GM12878 (cell line): ENCODE results near the gene HIVEP2. TPM values are rescaled to one million over a fixed set of nuclear protein-coding genes. Genes with fewer than 3 reads are reported as not detected.

Experiments used
- ATAC-seq: fragments of 200-7000 bp; cut with Tn5 transposase; 3 replicates; pipeline ENCODE4 v1.9.1; 2020; ENCODE audit warnings: mild to moderate bottlenecking, moderate library complexity
- BruUV-seq: library from RNA; stranded (reverse); fragments of 400-500 nt; replicated peaks from 2 replicates; lab custom pipeline; 2021; lab: Mats Ljungman, UMichigan
- CTCF ChIA-PET: fragments of 300-600 bp; sonication (Branson Sonifier 250); formaldehyde crosslinking; extraction: SDS; loops from one replicate; lab custom pipeline; 2021; ENCODE audit warnings: inconsistent platforms; lab: Yijun Ruan, JAX
- POLR2A ChIA-PET: fragments of 350-600 bp; formaldehyde crosslinking; extraction: SDS; loops from one replicate; lab custom pipeline; 2021; ENCODE audit warnings: inconsistent platforms; lab: Charles Lee
- RAD21 ChIA-PET: fragments of 300-600 bp; sonication (Branson Sonifier 250); formaldehyde crosslinking; loops from one replicate; lab custom pipeline; 2023; ENCODE audit warnings: antibody characterized with exemption; ENCODE audit not compliant: unreplicated experiment; lab: Charles Lee
- SMC1A ChIA-PET: fragments of 300-600 bp; sonication (Branson Sonifier 250); formaldehyde crosslinking; loops from one replicate; lab custom pipeline; 2023; ENCODE audit not compliant: unreplicated experiment, uncharacterized antibody; lab: Charles Lee
- DNase-seq: peaks from one replicate; pipeline ENCODE4 v3.0.0-alpha.2; 2011; ENCODE audit warnings: low read depth, low spot score
- FAIRE-seq: peaks from 3 replicates; lab custom pipeline; 2011; peaks lifted over from hg19 to GRCh38; lab: Jason Lieb, UNC
- H2AFZ ChIP-seq: 2 replicates; pipeline ENCODE4 v1.6.0; 2011; ENCODE audit warnings: low read depth, low read length, control low read depth; ENCODE audit not compliant: control insufficient read depth
- H3K27ac ChIP-seq: 2 replicates; pipeline ENCODE4 v1.5.1; 2011; ENCODE audit warnings: control low read depth; ENCODE audit not compliant: control insufficient read depth, insufficient read depth
- H3K27me3 ChIP-seq, 2 experiments: replicated peaks in 1 of 2; 2 replicates each; pipeline versions ENCODE4 v1.6.0 to v1.6.1; 2011; ENCODE audit warnings: low read length in 1 of 2; ENCODE audit not compliant: control insufficient read depth in 2 of 2, insufficient read depth in 2 of 2
- H3K36me3 ChIP-seq, 2 experiments: 2 replicates each; pipeline ENCODE4 v1.5.1; 2011; ENCODE audit warnings: low read length in 1 of 2; ENCODE audit not compliant: control insufficient read depth in 2 of 2, insufficient read depth in 2 of 2
- H3K4me1 ChIP-seq: 2 replicates; pipeline ENCODE4 v1.6.1; 2011; ENCODE audit warnings: mild to moderate bottlenecking, low read length, moderate library complexity, mixed read lengths; ENCODE audit not compliant: control insufficient read depth, insufficient read depth
- H3K4me2 ChIP-seq: 2 replicates; pipeline ENCODE4 v1.6.0; 2011; ENCODE audit warnings: control low read depth; ENCODE audit not compliant: control insufficient read depth, insufficient read depth
- H3K4me3 ChIP-seq: fragments of 200-600 bp; sonication (generic); 2 replicates; pipeline ENCODE4 v1.5.1; 2016
- H3K79me2 ChIP-seq: 2 replicates; pipeline ENCODE4 v1.6.0; 2011; ENCODE audit warnings: low read length; ENCODE audit not compliant: control insufficient read depth, insufficient read depth
- H3K9ac ChIP-seq: 2 replicates; pipeline ENCODE4 v1.8.0; 2011; ENCODE audit warnings: low read length, control low read depth, mixed read lengths; ENCODE audit not compliant: control insufficient read depth, insufficient read depth
- H3K9me3 ChIP-seq: replicated peaks from 3 replicates; pipeline ENCODE4 v1.5.1; 2011; ENCODE audit warnings: mild to moderate bottlenecking, low read length; ENCODE audit not compliant: control insufficient read depth, insufficient read depth
- H4K20me1 ChIP-seq: 2 replicates; pipeline ENCODE4 v1.6.0; 2011; ENCODE audit not compliant: control insufficient read depth, insufficient read depth
- GABPA ChIP-seq: IDR thresholded peaks from 2 replicates; pipeline ENCODE4 v1.6.1; 2014; ENCODE audit warnings: antibody characterized with exemption, low read depth, mild to moderate bottlenecking, inconsistent platforms
- LARP7 ChIP-seq: fragments of 450-650 bp; IDR thresholded peaks from 2 replicates; pipeline ENCODE4 v1.6.1; 2017; ENCODE audit warnings: mild to moderate bottlenecking
- NR2C1 ChIP-seq: fragments of 450-650 bp; IDR thresholded peaks from 2 replicates; pipeline ENCODE4 v1.6.1; 2017; ENCODE audit warnings: antibody characterized with exemption, mild to moderate bottlenecking, moderate library complexity
- POLR2AphosphoS5 ChIP-seq: IDR thresholded peaks from 2 replicates; pipeline ENCODE4 v1.6.1; 2011; ENCODE audit warnings: mild to moderate bottlenecking, low read length, inconsistent platforms
- SUPT20H ChIP-seq: IDR thresholded peaks from 2 replicates; pipeline ENCODE4 v1.6.1; 2011; ENCODE audit warnings: low read depth, mild to moderate bottlenecking, low read length, moderate library complexity, borderline replicate concordance; ENCODE audit not compliant: control insufficient read depth
- ZBED1 ChIP-seq: IDR thresholded peaks from 2 replicates; pipeline ENCODE4 v1.6.1; 2016; ENCODE audit warnings: borderline replicate concordance
- ZNF207 ChIP-seq: fragments of 450-650 bp; IDR thresholded peaks from 2 replicates; pipeline ENCODE4 v1.6.1; 2014; ENCODE audit warnings: antibody characterized with exemption, mild to moderate bottlenecking, borderline replicate concordance
- WGBS: methylation state at CpG from one replicate; pipeline ENCODE4 v1.1.6; 2016; ENCODE audit warnings: low lambda C conversion rate; ENCODE audit not compliant: insufficient replicate concordance, insufficient coverage; ENCODE audit errors: missing lambda C conversion rate; 5-methylcytosine and 5-hydroxymethylcytosine counted together
- in situ Hi-C: fragments of 300-500 bp; cut with MboI; formaldehyde crosslinking; loops from 9 replicates; pipeline ENCODE4 v1.14.3; 2018; ENCODE audit warnings: mixed read lengths
- intact Hi-C: fragments of 100-400 bp; cut with micrococcal nuclease; formaldehyde crosslinking; loops from one replicate; pipeline ENCODE4 v1.14.2; 2022; ENCODE audit not compliant: unreplicated experiment
- polyA plus RNA-seq, 11 experiments: library from polyadenylated mRNA; depleted of rRNA in 4 of 11; unstranded in 6 of 11; stranded (reverse) in 5 of 11; fragments of >200 nt; fragmentation: Nextera tagmentation in 4 of 11; fragmentation: Illumina TruSeq in 1 of 11; extraction: Ambion mirVana in 4 of 11; extraction: Trizol in 1 of 11; gene quantifications; 1 replicate in 1 of 11; 2 replicates in 10 of 11; pipeline versions ENCODE4 v1.2.1 to v1.2.3, GENCODE V29; 2011 to 2016; ENCODE audit warnings: inconsistent platforms in 2 of 11, missing spikeins in 2 of 11, low read depth in 1 of 11
- total RNA-seq, 4 experiments: library from RNA; depleted of rRNA in 3 of 4; stranded (reverse); fragments of >200 nt in 3 of 4; fragmentation: Illumina TruSeq in 1 of 4; extraction: Trizol in 1 of 4; gene quantifications; 2 replicates each; pipeline versions ENCODE4 v1.2.1 to v1.2.3, GENCODE V29; 2013 to 2021
- TF ChIP-seq, protein P1 (sequence below): fragments of 450-650 bp; IDR thresholded peaks from 2 replicates; pipeline ENCODE4 v1.6.1; 2016; ENCODE audit warnings: mild to moderate bottlenecking, moderate library complexity, borderline replicate concordance
- TF ChIP-seq, protein P2 (sequence below): fragments of 450-650 bp; IDR thresholded peaks from 2 replicates; pipeline ENCODE4 v1.6.1; 2017; ENCODE audit warnings: mild to moderate bottlenecking, low read depth, inconsistent platforms; ENCODE audit not compliant: poor library complexity, severe bottlenecking
- TF ChIP-seq, protein P3 (sequence below): fragments of 450-650 bp; IDR thresholded peaks from 2 replicates; pipeline ENCODE4 v1.6.1; 2017; ENCODE audit warnings: mild to moderate bottlenecking, moderate library complexity
- TF ChIP-seq, protein P4 (sequence below): IDR thresholded peaks from 2 replicates; pipeline ENCODE4 v1.6.1; 2012; ENCODE audit warnings: low read length, inconsistent platforms

HIVEP2 gene
- total and polyA plus RNA-seq, 10 of the 15 experiments (the other 5 are each of a cell fraction or from before 2014, with no cell fraction given), result 1.2 to 15.7 (median 10.2) TPM

DNA sequence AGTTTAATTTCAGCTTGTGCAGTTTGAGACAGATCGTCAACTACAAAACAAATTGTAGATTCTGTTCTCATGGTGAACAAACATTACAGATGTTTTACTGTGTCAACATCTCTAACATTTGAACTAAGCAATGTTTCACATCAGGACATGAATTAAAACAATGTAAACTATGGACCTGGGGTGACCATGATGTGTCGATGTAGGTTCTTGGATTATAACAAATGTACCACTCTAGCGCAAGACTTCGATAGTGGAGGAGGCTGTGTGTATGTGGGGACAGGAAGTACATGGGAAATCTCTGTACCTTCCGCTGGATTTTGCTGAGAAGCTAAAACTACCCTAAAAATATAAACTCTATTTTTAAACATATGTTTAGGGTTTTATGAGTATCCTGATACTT lies 17.1 kb downstream of the HIVEP2 start:
- ATAC-seq, result peak; percentile 53
- TF ChIP-seq POLR2AphosphoS5 (peak; percentile 63), ZBED1 (peak; percentile 41; the same call in 1 of the 2 replicates), GABPA (peak; percentile 81), SUPT20H (no peak), NR2C1 (peak; percentile 36; the same call in 1 of the 2 replicates), LARP7 (no peak), ZNF207 (0 out of 2 replicates have a peak, but pooled peaks have one; percentile 33)
- TF ChIP-seq, protein P1, sequence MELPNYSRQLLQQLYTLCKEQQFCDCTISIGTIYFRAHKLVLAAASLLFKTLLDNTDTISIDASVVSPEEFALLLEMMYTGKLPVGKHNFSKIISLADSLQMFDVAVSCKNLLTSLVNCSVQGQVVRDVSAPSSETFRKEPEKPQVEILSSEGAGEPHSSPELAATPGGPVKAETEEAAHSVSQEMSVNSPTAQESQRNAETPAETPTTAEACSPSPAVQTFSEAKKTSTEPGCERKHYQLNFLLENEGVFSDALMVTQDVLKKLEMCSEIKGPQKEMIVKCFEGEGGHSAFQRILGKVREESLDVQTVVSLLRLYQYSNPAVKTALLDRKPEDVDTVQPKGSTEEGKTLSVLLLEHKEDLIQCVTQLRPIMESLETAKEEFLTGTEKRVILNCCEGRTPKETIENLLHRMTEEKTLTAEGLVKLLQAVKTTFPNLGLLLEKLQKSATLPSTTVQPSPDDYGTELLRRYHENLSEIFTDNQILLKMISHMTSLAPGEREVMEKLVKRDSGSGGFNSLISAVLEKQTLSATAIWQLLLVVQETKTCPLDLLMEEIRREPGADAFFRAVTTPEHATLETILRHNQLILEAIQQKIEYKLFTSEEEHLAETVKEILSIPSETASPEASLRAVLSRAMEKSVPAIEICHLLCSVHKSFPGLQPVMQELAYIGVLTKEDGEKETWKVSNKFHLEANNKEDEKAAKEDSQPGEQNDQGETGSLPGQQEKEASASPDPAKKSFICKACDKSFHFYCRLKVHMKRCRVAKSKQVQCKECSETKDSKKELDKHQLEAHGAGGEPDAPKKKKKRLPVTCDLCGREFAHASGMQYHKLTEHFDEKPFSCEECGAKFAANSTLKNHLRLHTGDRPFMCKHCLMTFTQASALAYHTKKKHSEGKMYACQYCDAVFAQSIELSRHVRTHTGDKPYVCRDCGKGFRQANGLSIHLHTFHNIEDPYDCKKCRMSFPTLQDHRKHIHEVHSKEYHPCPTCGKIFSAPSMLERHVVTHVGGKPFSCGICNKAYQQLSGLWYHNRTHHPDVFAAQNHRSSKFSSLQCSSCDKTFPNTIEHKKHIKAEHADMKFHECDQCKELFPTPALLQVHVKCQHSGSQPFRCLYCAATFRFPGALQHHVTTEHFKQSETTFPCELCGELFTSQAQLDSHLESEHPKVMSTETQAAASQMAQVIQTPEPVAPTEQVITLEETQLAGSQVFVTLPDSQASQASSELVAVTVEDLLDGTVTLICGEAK, result peak; percentile 74
- TF ChIP-seq, protein P2, sequence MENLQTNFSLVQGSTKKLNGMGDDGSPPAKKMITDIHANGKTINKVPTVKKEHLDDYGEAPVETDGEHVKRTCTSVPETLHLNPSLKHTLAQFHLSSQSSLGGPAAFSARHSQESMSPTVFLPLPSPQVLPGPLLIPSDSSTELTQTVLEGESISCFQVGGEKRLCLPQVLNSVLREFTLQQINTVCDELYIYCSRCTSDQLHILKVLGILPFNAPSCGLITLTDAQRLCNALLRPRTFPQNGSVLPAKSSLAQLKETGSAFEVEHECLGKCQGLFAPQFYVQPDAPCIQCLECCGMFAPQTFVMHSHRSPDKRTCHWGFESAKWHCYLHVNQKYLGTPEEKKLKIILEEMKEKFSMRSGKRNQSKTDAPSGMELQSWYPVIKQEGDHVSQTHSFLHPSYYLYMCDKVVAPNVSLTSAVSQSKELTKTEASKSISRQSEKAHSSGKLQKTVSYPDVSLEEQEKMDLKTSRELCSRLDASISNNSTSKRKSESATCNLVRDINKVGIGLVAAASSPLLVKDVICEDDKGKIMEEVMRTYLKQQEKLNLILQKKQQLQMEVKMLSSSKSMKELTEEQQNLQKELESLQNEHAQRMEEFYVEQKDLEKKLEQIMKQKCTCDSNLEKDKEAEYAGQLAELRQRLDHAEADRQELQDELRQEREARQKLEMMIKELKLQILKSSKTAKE, result peak; percentile 48
- TF ChIP-seq, protein P3, sequence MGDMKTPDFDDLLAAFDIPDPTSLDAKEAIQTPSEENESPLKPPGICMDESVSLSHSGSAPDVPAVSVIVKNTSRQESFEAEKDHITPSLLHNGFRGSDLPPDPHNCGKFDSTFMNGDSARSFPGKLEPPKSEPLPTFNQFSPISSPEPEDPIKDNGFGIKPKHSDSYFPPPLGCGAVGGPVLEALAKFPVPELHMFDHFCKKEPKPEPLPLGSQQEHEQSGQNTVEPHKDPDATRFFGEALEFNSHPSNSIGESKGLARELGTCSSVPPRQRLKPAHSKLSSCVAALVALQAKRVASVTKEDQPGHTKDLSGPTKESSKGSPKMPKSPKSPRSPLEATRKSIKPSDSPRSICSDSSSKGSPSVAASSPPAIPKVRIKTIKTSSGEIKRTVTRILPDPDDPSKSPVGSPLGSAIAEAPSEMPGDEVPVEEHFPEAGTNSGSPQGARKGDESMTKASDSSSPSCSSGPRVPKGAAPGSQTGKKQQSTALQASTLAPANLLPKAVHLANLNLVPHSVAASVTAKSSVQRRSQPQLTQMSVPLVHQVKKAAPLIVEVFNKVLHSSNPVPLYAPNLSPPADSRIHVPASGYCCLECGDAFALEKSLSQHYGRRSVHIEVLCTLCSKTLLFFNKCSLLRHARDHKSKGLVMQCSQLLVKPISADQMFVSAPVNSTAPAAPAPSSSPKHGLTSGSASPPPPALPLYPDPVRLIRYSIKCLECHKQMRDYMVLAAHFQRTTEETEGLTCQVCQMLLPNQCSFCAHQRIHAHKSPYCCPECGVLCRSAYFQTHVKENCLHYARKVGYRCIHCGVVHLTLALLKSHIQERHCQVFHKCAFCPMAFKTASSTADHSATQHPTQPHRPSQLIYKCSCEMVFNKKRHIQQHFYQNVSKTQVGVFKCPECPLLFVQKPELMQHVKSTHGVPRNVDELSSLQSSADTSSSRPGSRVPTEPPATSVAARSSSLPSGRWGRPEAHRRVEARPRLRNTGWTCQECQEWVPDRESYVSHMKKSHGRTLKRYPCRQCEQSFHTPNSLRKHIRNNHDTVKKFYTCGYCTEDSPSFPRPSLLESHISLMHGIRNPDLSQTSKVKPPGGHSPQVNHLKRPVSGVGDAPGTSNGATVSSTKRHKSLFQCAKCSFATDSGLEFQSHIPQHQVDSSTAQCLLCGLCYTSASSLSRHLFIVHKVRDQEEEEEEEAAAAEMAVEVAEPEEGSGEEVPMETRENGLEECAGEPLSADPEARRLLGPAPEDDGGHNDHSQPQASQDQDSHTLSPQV, result 0 out of 2 replicates have a peak, but pooled peaks have one; percentile 23
- TF ChIP-seq, protein P4, sequence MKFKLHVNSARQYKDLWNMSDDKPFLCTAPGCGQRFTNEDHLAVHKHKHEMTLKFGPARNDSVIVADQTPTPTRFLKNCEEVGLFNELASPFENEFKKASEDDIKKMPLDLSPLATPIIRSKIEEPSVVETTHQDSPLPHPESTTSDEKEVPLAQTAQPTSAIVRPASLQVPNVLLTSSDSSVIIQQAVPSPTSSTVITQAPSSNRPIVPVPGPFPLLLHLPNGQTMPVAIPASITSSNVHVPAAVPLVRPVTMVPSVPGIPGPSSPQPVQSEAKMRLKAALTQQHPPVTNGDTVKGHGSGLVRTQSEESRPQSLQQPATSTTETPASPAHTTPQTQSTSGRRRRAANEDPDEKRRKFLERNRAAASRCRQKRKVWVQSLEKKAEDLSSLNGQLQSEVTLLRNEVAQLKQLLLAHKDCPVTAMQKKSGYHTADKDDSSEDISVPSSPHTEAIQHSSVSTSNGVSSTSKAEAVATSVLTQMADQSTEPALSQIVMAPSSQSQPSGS, result peak; percentile 14; the same call in 1 of the 2 replicates
- peak overlapping the region; percentile 70 for H3K4me2 ChIP-seq

More for the DNA sequence above, 17.1 kb downstream of the HIVEP2 start:
- Histone ChIP-seq H3K27ac (peak overlapping the region; percentile 97), H3K36me3 (no peaks in the 10 kb centered on the region; a peak in 1 of 4 replicates), H3K9ac (peak overlapping the region; percentile 97), H3K79me2 (peaks cover 76% of the 10 kb centered on the region), H2AFZ (peak overlapping the region; percentile 46), H3K4me3 (peak overlapping the region; percentile 88), H3K9me3 (no peaks in the 10 kb centered on the region), H3K4me1 (peaks cover 8% of the 10 kb centered on the region), H4K20me1 (no peaks in the 10 kb centered on the region), H3K27me3 (no peaks in the 10 kb centered on the region)
- DNase-seq (no peak), FAIRE-seq (peak; percentile 73)
- 7% methylated on average over 5 of the region's 5 CpGs for WGBS
- ChIA-PET RAD21 (interaction anchor here (0.9 to 6.3 kb wide), 15 partner anchors 8 to 108 kb away, joined by 3 to 46 read pairs (median 6); no protein-coding TSS in a partner anchor), CTCF (interaction anchor here (1.0 to 2.0 kb wide), 6 partner anchors 7 to 99 kb away, joined by 3 to 8 read pairs (median 4); no protein-coding TSS in a partner anchor), POLR2A (interaction anchor here (0.6 to 4.2 kb wide), 9 partner anchors 8 to 108 kb away, joined by 3 to 27 read pairs (median 5); no protein-coding TSS in a partner anchor), SMC1A (interaction anchor here (0.7 to 7.2 kb wide), 13 partner anchors 7 to 146 kb away, joined by 3 to 71 read pairs (median 5); no protein-coding TSS in a partner anchor)
- intact Hi-C loops (loop anchor here (2.0 kb wide), 1 partner anchor 15 kb away; no protein-coding TSS in a partner anchor), in situ Hi-C loops (no loop called here)
- no TSS peak for BruUV-seq
